HEK293 (cell line): ENCODE results near the gene TMEM255B.

Experiments used
- CTCF ChIA-PET: fragments of 350-600 bp; formaldehyde crosslinking; extraction: SDS; loops from one replicate; lab custom pipeline; 2021; ENCODE audit warnings: antibody characterized with exemption; lab: Yijun Ruan, JAX
- POLR2A ChIA-PET: fragments of 300-600 bp; formaldehyde crosslinking; extraction: SDS; loops from one replicate; lab custom pipeline; 2020; ENCODE audit warnings: antibody characterized with exemption, inconsistent platforms; lab: Yijun Ruan, JAX
- H3K27ac ChIP-seq: fragments of 200-500 bp; sonication (Bioruptor generic); 2 replicates; pipeline ENCODE4 v1.5.1; 2014; ENCODE audit warnings: low read depth, low read length, control low read depth, inconsistent platforms; ENCODE audit errors: extremely low read depth
- H3K36me3 ChIP-seq, 2 experiments: fragments of 200-500 bp in 1 of 2; sonication (Bioruptor generic) in 1 of 2; 1 replicate in 1 of 2; 2 replicates in 1 of 2; pipeline ENCODE4 v1.5.1; 2014 to 2017; ENCODE audit warnings: inconsistent platforms in 2 of 2, low read length in 2 of 2; ENCODE audit not compliant: control insufficient read depth in 2 of 2, insufficient read depth in 1 of 2
- H3K4me1 ChIP-seq: fragments of 200-500 bp; sonication (Bioruptor generic); 2 replicates; pipeline ENCODE4 v1.5.1; 2014; ENCODE audit warnings: mild to moderate bottlenecking, low read length, inconsistent platforms; ENCODE audit not compliant: control insufficient read depth, insufficient read depth
- H3K4me3 ChIP-seq: 2 replicates; pipeline ENCODE4 v1.5.1; 2011; ENCODE audit warnings: low read depth, mild to moderate bottlenecking, control low read depth, low read length, moderate library complexity
- H3K9me3 ChIP-seq: fragments of 200-500 bp; sonication (Bioruptor generic); 2 replicates; pipeline ENCODE4 v1.5.1; 2014; ENCODE audit warnings: low read depth, low read length, inconsistent platforms; ENCODE audit not compliant: control insufficient read depth, insufficient read depth
- ELK4 ChIP-seq: IDR thresholded peaks from 2 replicates; pipeline ENCODE4 v1.6.1; 2011; ENCODE audit warnings: mild to moderate bottlenecking, low read depth, low read length, borderline replicate concordance
- GLI4 ChIP-seq: fragments of 450-650 bp; formaldehyde crosslinking; IDR thresholded peaks from 2 replicates; pipeline ENCODE4 v1.5.1; 2016; ENCODE audit warnings: missing biosample characterization, missing genetic modification characterization
- GLIS1 ChIP-seq: fragments of 450-650 bp; formaldehyde crosslinking; IDR thresholded peaks from 2 replicates; pipeline ENCODE4 v1.5.1; 2016; ENCODE audit warnings: missing biosample characterization, missing genetic modification characterization
- HOXA7 ChIP-seq: sonication (generic); formaldehyde crosslinking; IDR thresholded peaks from 2 replicates; pipeline ENCODE4 v1.8.1; 2022; ENCODE audit warnings: missing genetic modification reagents, borderline replicate concordance
- SP7 ChIP-seq: fragments of 450-650 bp; formaldehyde crosslinking; IDR thresholded peaks from 2 replicates; pipeline ENCODE4 v1.5.1; 2016; ENCODE audit warnings: missing biosample characterization, missing genetic modification characterization
- TRIM28 ChIP-seq: IDR thresholded peaks from 2 replicates; pipeline ENCODE4 v1.6.1; 2011; ENCODE audit warnings: low read length, control low read depth, borderline replicate concordance
- ZBTB20 ChIP-seq: fragments of 450-650 bp; formaldehyde crosslinking; IDR thresholded peaks from 2 replicates; pipeline ENCODE4 v1.5.1; 2016; ENCODE audit warnings: missing biosample characterization, missing genetic modification characterization
- ZNF10 ChIP-seq: fragments of 450-650 bp; formaldehyde crosslinking; IDR thresholded peaks from 2 replicates; pipeline ENCODE4 v1.5.1; 2017; ENCODE audit warnings: missing biosample characterization, missing genetic modification characterization
- ZNF169 ChIP-seq: fragments of 450-650 bp; formaldehyde crosslinking; IDR thresholded peaks from 2 replicates; pipeline ENCODE4 v1.5.1; 2016; ENCODE audit warnings: missing biosample characterization, missing genetic modification characterization
- ZNF19 ChIP-seq: fragments of 450-650 bp; formaldehyde crosslinking; IDR thresholded peaks from 2 replicates; pipeline ENCODE4; 2016; ENCODE audit warnings: missing biosample characterization, missing genetic modification characterization, low read depth
- ZNF202 ChIP-seq: fragments of 450-650 bp; formaldehyde crosslinking; IDR thresholded peaks from 2 replicates; pipeline ENCODE4 v1.5.1; 2016; ENCODE audit warnings: missing biosample characterization, missing genetic modification characterization, borderline replicate concordance
- ZNF214 ChIP-seq: fragments of 450-650 bp; formaldehyde crosslinking; IDR thresholded peaks from 2 replicates; pipeline ENCODE4 v1.5.1; 2017; ENCODE audit warnings: missing biosample characterization, mild to moderate bottlenecking, missing genetic modification characterization, borderline replicate concordance
- ZNF366 ChIP-seq: fragments of 450-650 bp; formaldehyde crosslinking; conservative IDR thresholded peaks from 2 replicates; pipeline ENCODE4 v1.5.1; 2016; ENCODE audit warnings: missing biosample characterization, missing genetic modification characterization
- ZNF624 ChIP-seq: fragments of 450-650 bp; formaldehyde crosslinking; IDR thresholded peaks from 2 replicates; pipeline ENCODE4 v1.5.1; 2017; ENCODE audit warnings: missing biosample characterization, missing genetic modification characterization
- ZNF76 ChIP-seq: fragments of 450-650 bp; formaldehyde crosslinking; IDR thresholded peaks from 2 replicates; pipeline ENCODE4; 2016; ENCODE audit warnings: low read depth, missing biosample characterization, missing genetic modification characterization, borderline replicate concordance
- ZNF776 ChIP-seq: fragments of 450-650 bp; formaldehyde crosslinking; IDR thresholded peaks from 2 replicates; pipeline ENCODE4 v1.5.0; 2017; ENCODE audit warnings: missing biosample characterization, missing genetic modification characterization, borderline replicate concordance
- ZNF785 ChIP-seq: fragments of 450-650 bp; formaldehyde crosslinking; IDR thresholded peaks from 2 replicates; pipeline ENCODE4 v1.5.1; 2016; ENCODE audit warnings: missing biosample characterization, missing genetic modification characterization
- TF ChIP-seq, protein P1 (sequence below): fragments of 450-650 bp; formaldehyde crosslinking; IDR thresholded peaks from 2 replicates; pipeline ENCODE4 v1.5.1; 2016; ENCODE audit warnings: missing biosample characterization, missing genetic modification characterization
- TF ChIP-seq, protein P2 (sequence below): fragments of 450-650 bp; formaldehyde crosslinking; IDR thresholded peaks from 2 replicates; pipeline ENCODE4 v1.5.1; 2016; ENCODE audit warnings: missing biosample characterization, missing genetic modification characterization
- TF ChIP-seq, protein P3 (sequence below): fragments of 450-650 bp; formaldehyde crosslinking; IDR thresholded peaks from 2 replicates; pipeline ENCODE4 v1.5.1; 2016; ENCODE audit warnings: missing biosample characterization, missing genetic modification characterization, borderline replicate concordance

TMEM255B gene

GRCh38 chr13:113852536-113853517, 93.8 kb downstream of the TMEM255B start (continued):
- TF ChIP-seq, protein P1, sequence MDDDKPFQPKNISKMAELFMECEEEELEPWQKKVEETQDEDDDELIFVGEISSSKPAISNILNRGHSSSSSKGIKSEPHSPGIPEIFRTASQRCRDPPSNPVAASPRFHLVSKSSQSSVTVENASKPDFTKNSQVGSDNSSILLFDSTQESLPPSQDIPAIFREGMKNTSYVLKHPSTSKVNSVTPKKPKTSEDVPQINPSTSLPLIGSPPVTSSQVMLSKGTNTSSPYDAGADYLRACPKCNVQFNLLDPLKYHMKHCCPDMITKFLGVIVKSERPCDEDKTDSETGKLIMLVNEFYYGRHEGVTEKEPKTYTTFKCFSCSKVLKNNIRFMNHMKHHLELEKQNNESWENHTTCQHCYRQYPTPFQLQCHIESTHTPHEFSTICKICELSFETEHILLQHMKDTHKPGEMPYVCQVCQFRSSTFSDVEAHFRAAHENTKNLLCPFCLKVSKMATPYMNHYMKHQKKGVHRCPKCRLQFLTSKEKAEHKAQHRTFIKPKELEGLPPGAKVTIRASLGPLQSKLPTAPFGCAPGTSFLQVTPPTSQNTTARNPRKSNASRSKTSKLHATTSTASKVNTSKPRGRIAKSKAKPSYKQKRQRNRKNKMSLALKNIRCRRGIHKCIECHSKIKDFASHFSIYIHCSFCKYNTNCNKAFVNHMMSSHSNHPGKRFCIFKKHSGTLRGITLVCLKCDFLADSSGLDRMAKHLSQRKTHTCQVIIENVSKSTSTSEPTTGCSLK (tag by site-specific recombination), result no peak
- TF ChIP-seq ZNF169, result no peak

DNA sequence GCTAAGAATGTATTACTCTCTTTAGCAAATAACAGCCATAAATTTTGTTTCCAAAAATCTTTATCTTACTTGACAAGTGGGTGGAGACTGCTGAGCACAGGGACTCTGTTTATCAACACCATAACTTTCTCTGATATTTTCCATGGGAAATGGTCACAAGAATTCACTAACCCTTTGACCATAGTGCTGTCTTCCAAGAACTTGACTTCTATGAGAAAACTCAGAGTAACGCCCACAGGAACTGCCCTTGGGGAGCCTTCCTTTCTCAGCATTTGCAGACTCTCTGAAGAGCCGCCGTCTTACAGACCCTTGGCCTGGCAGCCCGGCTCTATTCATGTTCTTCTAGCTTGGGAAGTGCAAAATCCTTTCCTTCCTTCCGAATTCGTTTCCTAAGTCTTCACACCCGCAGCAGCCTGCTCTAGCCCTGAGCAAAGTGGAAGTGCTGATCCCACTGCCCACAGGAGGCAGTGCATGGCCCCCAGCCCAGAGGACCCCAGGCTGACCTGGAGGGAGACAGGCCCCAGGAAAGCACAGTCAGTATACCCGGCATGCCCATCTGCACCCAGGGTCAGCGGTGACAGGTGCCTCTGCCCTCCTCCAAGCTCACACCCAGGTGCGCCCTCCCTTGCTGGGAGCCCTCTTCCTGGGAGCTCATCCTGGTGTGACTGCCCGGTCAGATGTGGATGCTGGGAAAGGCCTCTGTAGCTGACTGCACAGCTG, 94.7 kb downstream of the TMEM255B start:
- ChIA-PET POLR2A (interaction anchor here (0.5 kb wide), 1 partner anchor 40 kb away, joined by 6 read pairs; no protein-coding TSS in a partner anchor), CTCF (interaction anchor here (0.7 kb wide), 1 partner anchor 54 kb away, joined by 3 read pairs; no protein-coding TSS in a partner anchor)
- Histone ChIP-seq H3K4me1 (no peaks in the 10 kb centered on the region), H3K9me3 (no peaks in the 10 kb centered on the region), H3K27ac (no peak overlapping the region), H3K36me3 (peaks cover 0 to 7% of the 10 kb centered on the region in 2 experiments; a peak in 1 of 3 replicates), H3K4me3 (no peak overlapping the region)
- TF ChIP-seq ZNF214 (tag by site-specific recombination), result no peak
- TF ChIP-seq, protein P2, sequence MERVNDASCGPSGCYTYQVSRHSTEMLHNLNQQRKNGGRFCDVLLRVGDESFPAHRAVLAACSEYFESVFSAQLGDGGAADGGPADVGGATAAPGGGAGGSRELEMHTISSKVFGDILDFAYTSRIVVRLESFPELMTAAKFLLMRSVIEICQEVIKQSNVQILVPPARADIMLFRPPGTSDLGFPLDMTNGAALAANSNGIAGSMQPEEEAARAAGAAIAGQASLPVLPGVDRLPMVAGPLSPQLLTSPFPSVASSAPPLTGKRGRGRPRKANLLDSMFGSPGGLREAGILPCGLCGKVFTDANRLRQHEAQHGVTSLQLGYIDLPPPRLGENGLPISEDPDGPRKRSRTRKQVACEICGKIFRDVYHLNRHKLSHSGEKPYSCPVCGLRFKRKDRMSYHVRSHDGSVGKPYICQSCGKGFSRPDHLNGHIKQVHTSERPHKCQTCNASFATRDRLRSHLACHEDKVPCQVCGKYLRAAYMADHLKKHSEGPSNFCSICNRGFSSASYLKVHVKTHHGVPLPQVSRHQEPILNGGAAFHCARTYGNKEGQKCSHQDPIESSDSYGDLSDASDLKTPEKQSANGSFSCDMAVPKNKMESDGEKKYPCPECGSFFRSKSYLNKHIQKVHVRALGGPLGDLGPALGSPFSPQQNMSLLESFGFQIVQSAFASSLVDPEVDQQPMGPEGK (tag by site-specific recombination), result no peak
- no peak for TF ChIP-seq ZNF10
- no peak for TF ChIP-seq ZNF202 (tag by site-specific recombination)
- TF ChIP-seq ZNF776, result no peak
- no peak for TF ChIP-seq ZNF19 (tag by site-specific recombination)
- TF ChIP-seq SP7 (tag by site-specific recombination), result no peak
- no peak for TF ChIP-seq GLI4 (tag by site-specific recombination)
- no peak for TF ChIP-seq TRIM28
- TF ChIP-seq, protein P3, sequence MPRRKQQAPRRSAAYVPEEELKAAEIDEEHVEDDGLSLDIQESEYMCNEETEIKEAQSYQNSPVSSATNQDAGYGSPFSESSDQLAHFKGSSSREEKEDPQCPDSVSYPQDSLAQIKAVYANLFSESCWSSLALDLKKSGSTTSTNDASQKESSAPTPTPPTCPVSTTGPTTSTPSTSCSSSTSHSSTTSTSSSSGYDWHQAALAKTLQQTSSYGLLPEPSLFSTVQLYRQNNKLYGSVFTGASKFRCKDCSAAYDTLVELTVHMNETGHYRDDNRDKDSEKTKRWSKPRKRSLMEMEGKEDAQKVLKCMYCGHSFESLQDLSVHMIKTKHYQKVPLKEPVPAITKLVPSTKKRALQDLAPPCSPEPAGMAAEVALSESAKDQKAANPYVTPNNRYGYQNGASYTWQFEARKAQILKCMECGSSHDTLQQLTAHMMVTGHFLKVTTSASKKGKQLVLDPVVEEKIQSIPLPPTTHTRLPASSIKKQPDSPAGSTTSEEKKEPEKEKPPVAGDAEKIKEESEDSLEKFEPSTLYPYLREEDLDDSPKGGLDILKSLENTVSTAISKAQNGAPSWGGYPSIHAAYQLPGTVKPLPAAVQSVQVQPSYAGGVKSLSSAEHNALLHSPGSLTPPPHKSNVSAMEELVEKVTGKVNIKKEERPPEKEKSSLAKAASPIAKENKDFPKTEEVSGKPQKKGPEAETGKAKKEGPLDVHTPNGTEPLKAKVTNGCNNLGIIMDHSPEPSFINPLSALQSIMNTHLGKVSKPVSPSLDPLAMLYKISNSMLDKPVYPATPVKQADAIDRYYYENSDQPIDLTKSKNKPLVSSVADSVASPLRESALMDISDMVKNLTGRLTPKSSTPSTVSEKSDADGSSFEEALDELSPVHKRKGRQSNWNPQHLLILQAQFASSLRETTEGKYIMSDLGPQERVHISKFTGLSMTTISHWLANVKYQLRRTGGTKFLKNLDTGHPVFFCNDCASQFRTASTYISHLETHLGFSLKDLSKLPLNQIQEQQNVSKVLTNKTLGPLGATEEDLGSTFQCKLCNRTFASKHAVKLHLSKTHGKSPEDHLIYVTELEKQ (tag by site-specific recombination), result no peak
- TF ChIP-seq ZNF76 (tag by site-specific recombination), result no peak
- no peak for TF ChIP-seq ZNF624 (tag by site-specific recombination)
- TF ChIP-seq ZNF785 (tag by site-specific recombination), result no peak
- no peak for TF ChIP-seq HOXA7 (CRISPR knock-in tag)
- TF ChIP-seq ELK4, result no peak
- no peak for TF ChIP-seq ZNF366 (tag by site-specific recombination)
- TF ChIP-seq ZBTB20 (tag by site-specific recombination), result no peak
- TF ChIP-seq GLIS1 (tag by site-specific recombination), result no peak
